GM04504 (cell line): ENCODE measurements around the gene SLIRP.
A peak's percentile ranks its signal among the peaks of the same experiment; 100 is the strongest.
"Not testable (repeated sequence)": the region's sequence is repeated elsewhere in the genome, so short reads cannot be mapped to it uniquely, and the experiment has no call there.

Source experiments
- DNase-seq: peaks from one replicate; pipeline ENCODE4 v3.0.0-alpha.2; 2012; ENCODE audit warnings: low read depth

Gene SLIRP

GRCh38 chr14:77707724-77708408 is at the start of gene SLIRP, which contains the start of gene ALKBH1:
TSS of gene SLIRP (plus strand) at chr14:77708103. CDS start at chr14:77708112, 9 bp downstream.
TSS of gene ALKBH1 (minus strand) at chr14:77708023. CDS start at chr14:77708004, 19 bp downstream.
- peak; percentile 67 for DNase-seq

DNA sequence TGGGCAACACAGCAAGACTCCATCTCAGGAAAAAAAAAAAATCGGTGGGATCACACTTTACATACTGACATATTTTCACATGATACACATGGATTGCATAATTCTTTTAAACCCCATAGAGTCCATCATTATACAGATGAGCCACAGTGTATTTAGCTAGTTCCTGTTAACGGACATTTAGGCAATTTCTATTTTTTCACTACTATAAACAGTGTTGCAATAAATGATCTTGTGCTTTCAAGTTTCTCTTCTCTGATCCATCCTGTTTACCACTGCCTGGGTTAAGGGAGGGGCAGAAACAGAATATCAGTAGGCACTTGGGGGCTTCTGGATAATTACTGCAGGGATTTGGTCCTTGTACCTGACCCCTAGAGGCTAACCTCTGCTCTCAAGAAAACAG is 48.1 kb upstream of the SLIRP start:
- DNase-seq = no peak

DNA sequence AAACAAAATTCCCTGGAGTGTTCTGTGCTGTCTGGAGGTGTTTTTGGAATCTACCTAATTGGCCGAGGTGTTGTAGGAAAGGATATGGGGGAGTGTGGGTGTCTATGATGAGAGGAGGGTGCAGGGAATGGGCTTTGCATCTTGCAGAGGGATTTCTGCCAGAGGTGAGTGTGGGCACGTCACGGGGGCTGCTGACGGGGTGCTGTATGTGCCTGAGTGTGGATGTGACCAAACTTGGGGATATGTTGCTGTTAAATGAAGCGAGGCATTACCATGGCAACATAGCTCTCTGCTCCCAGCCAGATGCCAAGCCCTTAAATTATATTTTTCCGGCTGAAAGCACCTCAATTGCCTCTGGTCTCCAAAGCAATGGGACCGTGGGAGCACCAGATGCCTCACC is 47.1 kb upstream of the SLIRP start:
- DNase-seq = no peak

GRCh38 chr14:77661562-77661961 is 46.3 kb upstream of the SLIRP start:
- not testable (repeated sequence) for DNase-seq

DNA sequence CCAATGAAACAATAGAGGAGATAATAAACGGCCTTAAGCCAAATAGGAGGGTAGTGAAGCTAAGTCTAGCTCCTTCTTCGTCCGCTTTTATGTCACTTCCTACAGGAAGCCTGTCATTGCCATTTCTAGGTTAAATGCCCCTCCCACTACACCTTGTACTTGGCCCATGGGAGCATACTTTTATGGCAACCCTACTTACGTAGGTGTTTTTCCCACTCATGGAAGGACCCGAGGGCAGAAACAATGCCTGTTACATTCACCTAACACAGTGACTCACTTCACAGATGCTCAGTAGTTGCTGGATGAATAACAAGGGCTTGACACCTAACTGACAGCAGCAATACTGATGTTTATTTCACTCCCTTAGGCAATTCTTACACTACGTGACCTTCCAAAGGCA is 44.6 kb upstream of the SLIRP start:
- no peak for DNase-seq

- DNase-seq = no peak
Measured at GRCh38 chr14:77667331-77667730, 40.6 kb upstream of the SLIRP start.

DNA sequence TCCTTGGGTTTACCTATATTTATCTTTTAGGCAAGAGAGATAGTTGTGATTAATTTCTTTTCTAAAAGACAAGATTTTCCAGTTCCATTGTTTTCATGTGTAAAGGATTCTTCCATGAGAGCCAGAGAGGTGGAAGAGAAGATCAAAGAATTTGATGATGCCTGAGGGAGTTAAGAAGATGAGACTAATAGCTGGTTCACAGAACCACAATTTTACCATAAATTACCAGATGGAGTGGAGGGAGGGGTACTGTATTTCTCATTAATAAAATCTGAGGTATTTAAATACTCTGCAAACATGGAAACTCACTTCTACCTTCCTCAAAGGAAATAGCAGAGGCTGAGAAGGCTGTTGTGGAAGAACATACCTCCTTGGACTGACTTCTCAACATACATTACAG is 34.7 kb upstream of the SLIRP start:
- no peak for DNase-seq

DNA sequence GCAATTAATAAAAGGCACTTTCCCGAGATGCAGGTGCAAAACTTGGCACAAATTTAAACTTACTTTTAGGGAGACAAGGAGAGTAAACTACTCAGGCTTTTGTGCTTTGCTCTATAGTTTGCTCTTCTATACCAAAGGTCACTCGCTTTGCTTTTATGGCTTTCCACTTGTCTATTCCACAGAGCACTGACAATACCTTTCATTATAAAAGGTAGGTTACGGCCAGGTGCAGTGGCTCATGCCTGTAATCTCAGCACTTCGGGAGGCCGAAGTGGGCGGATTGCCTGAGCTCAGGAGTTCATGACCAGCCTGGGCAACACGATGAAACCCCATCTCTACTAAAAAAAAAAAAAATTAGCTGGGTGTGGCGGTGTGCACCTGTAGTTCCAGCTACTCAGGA is 33.0 kb upstream of the SLIRP start:
- no peak for DNase-seq

DNA sequence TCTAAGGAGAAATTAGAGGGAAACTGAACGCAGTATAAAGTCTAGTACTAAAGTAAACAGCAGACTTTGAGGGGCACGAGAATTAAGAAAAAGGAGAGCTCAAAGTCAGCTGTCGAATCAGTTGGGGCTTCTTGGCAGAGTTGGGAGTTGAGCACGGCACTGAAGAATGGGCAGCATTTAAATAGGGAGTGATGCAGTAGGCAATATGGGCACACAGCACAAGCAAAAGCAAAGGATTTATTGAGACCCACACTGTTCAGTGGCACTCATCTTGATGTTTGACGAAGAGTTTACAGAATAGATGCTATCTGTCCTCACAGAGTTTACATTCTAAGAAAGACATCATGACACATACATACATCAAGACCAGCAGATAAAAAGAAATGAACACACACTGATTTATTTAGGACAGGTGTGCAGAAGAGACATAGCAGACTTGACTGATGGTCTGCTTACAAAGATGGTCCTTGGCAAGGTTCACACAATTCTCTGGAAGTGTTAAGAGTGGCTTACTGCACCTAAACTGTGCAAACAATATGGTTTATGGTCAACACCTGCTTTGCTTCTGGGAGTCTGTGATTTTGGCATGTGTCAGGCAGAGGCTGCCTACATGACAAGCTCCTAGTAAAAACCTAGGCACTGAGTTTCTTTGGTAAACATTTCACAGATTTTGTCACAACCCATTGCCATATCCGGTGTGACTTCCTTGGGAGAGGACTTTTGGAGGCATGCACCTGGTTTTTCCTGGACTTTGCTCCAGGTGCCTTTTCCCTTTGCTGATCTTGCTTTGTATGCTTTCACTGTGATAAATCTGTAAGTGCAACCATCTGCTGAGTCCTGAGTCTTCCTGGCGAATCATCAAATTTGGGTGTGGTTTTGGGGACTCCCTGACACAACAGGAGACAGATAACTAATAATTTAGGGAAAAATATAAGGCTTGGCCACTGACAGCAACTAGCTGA is 26.4 kb upstream of the SLIRP start:
- peak; percentile 40 for DNase-seq

- DNase-seq = no peak
Measured at GRCh38 chr14:77682158-77682553, 25.7 kb upstream of the SLIRP start.

DNA sequence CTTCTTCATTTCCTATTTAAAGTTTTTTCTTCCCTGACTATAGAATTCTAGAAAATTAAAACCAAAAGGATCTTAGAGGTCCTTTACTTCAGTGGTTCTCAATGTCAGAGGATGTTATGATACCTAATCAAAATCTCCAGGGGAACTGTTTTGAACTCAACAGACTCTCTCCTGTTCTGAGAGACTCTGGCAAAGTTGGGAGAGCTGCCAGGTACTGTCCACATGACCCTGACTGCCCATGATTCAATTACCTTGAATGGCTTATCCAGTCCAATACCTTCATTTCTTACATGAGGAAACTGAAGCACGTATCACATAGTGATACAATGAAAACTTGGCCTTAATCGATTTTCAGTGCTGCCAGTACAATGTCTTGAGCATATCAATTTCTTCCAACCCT is 16.6 kb upstream of the SLIRP start:
- DNase-seq = no peak

GRCh38 chr14:77707355-77707723 is 564 bp upstream of the SLIRP start:
- DNase-seq = peak; percentile 28

- DNase-seq = no peak
Measured at GRCh38 chr14:77708749-77709148, 846 bp downstream of the SLIRP start.

DNA sequence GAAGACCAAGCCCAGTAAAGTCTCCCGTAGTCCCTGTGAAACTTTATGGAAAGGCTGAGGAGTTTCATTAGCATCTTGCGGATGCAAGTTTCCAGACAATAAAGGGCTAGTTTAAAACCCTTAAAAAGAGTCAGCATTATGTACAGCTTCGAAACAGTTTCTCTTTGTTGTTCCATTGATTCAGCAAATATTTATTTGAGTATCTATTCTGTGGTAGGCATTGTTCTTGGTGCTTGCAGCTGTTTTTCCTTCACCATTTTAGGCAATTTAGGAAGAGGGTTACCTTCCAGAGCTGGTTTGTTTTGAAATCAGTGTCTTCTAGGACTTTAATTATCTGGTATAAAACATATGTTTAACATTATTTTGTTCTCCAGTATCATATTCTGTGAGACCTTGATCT is 1.5 kb downstream of the SLIRP start:
- DNase-seq = no peak

GRCh38 chr14:77710364-77710763 is 2.5 kb downstream of the SLIRP start:
- DNase-seq = no peak

GRCh38 chr14:77714926-77715325 is 7.0 kb downstream of the SLIRP start:
- no peak for DNase-seq

DNA sequence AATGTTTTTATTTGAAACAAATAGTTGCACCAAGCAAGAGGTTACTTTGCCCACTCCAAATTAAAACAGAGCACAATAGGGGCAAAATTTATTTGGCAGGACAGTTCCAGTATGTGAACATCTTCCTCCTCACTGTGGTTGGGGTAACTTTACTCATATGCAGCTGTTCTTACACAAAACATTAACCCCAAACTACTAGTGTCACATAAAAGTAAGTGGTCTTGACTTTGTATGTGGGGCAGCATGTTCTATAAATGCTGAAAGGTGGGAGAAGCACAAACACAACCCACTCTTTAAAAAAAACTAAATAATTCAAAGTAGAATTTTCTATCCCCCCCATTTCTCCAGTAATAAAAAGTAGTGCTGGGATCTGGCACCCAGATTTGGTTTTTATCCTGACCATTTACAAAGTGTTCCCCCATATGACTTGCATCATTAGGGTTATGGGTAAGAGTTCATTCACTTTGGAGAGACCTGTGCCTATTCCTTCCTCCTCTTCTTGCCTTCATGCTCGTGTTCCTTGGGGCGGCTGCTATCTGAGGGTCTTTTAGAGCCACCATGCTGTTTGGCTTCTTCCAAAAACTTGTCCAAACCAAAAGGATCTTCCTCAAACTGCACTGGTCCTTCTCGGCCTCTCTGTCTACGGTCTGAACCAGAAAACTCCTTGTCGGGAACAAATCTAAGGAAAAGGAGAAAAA is 9.9 kb downstream of the SLIRP start:
- DNase-seq = no peak

GRCh38 chr14:77721437-77721836 is 13.5 kb downstream of the SLIRP start:
- DNase-seq = no peak

DNA sequence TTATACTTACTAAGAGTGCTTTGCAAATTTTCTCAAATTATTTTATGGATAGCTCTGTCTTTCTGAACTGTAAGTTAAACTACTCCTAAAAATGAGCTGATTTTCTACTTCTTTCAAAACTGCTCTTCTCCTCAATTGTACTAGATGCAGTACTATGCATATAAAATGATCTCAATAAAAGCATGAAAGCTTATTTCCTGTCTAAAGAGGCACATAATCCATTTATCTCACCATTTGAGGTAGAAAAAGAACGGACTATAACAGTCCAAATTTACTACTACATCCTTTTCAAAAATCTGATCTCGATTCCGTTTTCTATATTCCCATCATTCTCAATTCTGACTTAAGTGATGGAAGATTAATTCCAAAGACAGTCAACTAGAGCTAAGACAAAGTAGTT is 14.4 kb downstream of the SLIRP start:
- no peak for DNase-seq

- DNase-seq = peak; percentile 23
Measured at GRCh38 chr14:77730976-77731497, 23.1 kb downstream of the SLIRP start.

- peak; percentile 20 for DNase-seq
Measured at GRCh38 chr14:77738559-77739250, 30.8 kb downstream of the SLIRP start.

DNA sequence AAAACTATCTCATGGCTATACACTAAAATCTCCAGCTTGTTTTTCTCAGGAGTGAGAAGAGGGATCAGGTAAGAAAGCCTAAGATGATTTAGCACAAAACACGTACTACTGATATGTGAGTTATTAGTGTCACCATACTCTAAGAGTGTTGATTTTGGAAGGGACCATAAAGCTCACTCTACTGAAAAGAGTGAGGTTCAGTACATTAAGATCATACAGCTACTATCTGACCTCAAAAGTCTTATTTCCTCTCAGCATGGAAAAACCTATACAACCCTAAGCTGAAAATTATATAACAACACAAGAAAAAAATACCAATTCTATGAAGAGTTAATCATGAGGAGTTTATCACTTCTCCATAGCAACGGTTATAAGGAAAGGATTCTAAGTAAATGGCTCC is 33.5 kb downstream of the SLIRP start:
- no peak for DNase-seq
